SH-SY5Y (cell line): ENCODE measurements around the gene STK36.

ENCODE experiments used
- GATA2 ChIP-seq: IDR thresholded peaks from 2 replicates; pipeline ENCODE4 v1.6.1; 2011; ENCODE audit warnings: mild to moderate bottlenecking, low read depth, low read length
- GATA3 ChIP-seq: IDR thresholded peaks from 2 replicates; pipeline ENCODE4 v1.6.1; 2011; ENCODE audit warnings: low read depth, mild to moderate bottlenecking, low read length, moderate library complexity

Gene STK36

DNA sequence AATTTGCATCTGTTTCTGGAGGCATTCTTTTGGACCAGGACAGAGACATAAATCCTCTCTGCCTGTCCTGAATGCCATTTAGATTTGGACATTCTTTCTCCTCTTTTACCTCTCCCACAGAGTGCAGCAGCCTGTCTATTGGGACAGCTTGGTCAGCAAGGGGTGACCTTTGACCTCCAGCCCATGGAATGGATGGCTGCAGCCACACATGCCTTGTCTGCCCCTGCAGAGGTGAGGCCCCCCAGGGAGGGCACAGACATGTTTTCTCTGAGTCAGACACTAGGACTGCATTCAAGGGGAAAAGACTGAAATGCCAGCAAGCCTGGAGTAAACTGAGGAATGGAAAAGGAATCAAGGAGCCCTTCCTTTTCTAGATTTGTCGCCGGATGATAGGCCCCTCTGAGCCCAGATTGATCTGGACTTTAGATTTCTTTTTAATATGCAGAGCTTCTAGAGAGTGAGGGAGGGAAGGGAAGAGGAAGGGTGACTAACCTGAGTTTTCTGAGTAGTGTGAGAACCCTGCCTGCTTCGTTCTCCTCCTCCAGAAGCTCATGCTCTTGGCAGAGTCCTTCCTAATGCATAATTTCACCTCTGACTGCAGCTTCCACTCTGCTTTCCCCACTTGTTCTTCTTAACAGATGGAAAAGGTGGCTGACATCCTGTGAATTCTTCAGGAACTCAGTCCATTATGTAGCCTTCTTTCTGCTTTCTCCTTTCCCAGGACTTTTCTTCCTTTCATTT lies 22.7 kb downstream of the STK36 start:
- no peak for TF ChIP-seq GATA2
- TF ChIP-seq GATA3 = no peak

DNA sequence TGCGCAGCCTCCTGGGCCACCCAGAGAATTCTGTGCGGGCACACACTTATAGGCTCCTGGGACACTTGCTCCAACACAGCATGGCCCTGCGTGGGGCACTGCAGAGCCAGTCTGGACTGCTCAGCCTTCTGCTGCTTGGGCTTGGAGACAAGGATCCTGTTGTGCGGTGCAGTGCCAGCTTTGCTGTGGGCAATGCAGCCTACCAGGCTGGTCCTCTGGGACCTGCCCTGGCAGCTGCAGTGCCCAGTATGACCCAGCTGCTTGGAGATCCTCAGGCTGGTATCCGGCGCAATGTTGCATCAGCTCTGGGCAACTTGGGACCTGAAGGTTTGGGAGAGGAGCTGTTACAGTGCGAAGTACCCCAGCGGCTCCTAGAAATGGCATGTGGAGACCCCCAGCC lies 27.0 kb downstream of the STK36 start:
- TF ChIP-seq GATA3 = no peak
- TF ChIP-seq GATA2 = no peak

DNA sequence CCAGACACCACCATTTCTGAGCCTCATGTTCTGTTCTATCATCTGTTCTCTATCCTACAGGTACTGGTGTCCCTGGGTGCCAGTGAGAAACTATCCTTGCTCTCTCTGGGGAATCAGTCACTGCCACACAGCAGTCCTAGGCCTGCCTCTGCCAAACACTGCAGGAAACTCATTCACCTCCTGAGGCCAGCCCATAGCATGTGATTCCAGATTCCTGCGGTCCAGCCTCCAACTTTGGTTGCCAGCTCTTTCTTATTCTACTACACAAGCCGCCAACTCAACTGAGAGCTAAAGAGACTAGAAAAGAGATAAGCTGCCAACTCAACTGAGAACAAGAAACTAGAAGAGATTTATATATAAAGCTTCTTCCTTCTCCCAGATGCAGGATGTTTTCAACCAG lies 29.9 kb downstream of the STK36 start:
- no peak for TF ChIP-seq GATA2
- no peak for TF ChIP-seq GATA3

DNA sequence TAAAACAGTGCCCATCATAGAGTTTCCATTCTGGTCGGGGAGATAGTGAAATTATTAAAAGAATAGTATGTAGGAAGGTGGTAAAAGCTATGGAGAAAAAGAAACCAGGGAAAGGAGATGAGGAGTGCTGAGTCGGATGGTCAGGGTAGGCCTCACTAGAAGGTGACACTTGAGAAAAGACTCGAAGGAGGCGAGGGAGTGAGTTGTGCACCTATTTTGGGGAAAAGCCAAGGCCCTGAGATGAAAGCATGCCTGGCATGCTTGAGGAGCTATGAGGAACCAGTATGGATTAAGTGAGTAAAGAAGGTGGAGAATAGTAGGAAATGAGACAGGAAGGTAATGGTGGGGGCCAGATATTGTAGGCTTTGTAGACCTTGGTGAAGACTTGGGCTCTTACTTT lies 31.5 kb downstream of the STK36 start:
- TF ChIP-seq GATA2 = no peak
- TF ChIP-seq GATA3 = no peak

DNA sequence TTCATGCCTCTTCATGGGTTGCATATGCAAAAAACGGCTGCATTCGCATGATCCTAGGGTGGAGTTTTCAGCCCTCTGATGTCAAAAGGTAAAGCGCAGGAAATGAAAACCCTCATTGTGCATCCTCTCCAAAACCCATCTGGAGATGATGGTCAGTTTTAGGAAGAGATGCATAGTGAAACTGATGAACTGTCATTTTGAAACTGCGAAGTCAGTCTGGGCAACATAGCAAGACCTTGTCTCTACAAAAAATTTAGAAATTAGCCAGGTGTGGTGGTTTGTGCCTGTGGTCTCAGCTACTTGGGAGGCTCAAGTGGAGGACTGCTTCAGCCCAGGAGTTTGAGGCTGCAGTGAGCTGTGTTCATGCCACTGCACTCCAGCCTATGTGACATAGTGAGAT lies 36.2 kb downstream of the STK36 start:
- TF ChIP-seq GATA2 = no peak
- TF ChIP-seq GATA3 = no peak

DNA sequence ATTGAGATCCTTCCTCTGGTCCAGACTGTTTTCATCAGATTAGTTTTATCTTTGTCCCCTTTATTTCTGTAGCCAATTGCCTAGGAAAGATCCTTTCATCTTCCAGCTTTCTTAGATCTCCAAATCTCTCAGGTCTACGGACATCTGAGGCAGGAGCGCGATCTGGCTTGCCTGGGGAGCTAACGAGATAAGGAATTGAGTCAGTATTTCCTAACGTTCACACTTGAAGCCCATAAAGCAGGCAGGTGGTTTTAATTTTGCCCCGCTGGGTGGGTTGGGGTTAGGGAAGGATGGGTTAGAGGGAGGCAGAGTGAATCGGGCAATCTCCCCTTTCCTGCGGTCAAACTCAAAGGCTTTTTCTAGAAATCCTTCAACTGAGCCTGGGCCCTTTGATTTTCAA lies 38.0 kb downstream of the STK36 start:
- TF ChIP-seq GATA3 (no peak), GATA2 (no peak)

DNA sequence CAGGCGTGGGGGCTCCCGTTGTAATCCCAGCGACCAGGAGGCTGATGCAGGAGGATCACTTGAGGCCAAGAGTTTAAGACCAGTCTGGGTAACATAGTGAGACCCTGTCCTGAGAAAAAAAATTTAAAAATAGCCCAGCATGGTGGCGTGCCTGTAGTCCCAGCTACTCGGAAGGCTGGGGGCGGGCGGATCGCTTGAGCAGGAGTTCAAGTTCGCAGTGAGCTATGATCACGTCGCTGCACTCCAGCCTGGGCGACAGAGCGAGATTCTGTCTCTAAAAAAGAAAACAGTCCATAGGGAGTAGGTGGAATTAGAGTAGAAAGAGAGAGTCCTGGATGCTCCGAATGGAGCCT lies 38.4 kb downstream of the STK36 start:
- no peak for TF ChIP-seq GATA2
- TF ChIP-seq GATA3 = no peak

DNA sequence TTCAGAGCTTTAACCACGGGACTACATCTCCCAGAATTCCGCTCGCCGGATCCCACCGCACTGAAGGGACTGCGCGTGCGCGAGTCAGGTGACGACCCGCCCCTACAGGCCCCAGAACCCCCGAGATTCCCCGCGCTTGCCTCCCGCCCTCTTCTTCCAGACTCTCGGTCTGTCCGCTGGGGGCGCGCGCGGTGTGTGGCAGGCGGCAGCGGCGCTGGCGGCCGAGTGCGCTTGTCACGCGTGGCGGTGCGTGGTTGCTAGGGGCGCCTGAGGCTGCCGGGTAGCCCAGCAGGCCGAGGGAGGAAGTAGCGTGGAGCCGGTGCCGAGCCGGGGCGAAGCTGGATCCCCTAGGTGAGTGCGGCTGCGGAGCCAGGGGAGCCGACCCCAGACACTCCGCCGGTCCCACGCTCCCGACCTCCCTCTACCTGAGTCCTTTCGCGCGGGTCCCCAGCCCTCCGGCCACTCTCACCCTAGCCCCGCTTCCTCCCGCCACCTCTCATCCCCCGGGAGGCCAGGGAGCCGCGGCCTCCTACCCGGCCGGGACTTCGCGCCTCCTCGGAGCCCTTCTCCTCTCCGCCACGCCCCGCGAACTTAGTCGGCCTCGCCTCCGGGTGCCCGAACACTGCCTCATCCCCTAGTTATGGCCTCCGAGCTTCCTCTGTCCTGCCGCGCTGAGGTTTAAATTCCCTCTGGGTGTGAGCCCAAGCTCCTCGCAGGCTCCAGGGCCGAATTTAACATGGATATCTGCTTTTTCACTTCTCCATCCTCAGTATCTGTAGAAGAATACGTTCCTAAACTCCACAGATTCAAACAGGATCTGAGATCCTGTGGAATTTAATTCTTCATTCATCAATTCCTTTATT lies 39.0 kb downstream of the STK36 start, which contains the start of gene TTLL4:
TSS of gene TTLL4 (plus strand) at position 149 of the 863 bp plus-strand sequence. CDS start 26,842 bp downstream, outside the sequence.
- TF ChIP-seq GATA2 (no peak), GATA3 (no peak)

DNA sequence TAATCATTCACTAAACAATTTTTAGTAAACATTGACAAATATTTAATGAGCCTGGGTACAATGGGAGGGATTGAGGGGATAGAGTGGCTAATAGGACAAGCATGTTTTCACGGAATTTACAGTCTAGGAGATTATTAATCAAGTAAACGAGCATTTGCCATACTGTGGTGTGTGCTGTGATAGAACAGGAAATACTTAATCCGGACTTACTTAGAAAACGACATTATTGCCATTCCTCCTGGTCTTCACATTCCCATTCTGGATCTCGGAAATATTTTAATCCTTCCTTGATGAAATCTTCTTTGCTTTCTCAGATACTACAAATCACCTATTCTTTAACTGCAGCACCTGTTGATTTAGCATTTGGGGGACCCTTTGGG lies 39.7 kb downstream of the STK36 start:
- TF ChIP-seq GATA3 (no peak), GATA2 (no peak)

DNA sequence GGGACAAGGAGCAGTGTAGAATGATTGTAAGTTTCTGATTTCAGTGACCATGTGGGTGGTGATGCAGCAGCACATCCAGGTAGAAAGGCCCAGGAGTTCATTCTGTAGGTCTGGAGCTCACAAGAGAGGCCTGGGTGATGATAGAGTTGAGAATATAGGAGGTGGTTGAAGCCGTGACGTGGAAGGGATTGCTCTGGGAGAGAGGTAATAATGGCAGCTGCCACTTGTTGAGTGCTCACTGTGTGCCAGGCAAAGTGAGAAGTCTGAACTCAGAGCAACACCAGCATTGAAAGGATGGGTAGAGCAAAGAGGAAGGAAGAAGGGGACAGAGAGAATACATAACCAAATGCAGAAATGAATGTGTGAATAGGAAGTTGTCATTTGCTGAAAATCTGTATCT lies 42.0 kb downstream of the STK36 start:
- TF ChIP-seq GATA3 (no peak), GATA2 (no peak)

DNA sequence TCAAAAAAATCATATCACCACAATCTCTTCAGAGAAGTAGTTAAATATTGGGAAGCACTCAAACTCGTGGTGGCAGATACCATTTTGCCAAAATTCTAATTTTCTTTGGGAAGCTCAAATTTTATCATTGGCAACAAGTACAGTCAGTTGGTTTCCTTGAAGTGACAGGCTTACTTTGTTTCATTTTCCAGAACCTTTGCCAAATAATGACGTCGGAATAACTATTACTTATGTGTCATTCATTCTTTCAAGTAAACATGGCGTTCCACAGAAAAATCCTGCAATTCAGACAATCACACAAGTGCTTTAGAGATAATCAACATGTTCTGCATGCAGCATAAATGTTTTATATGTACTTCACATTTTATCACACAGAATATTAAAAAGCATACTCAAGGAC lies 44.2 kb downstream of the STK36 start:
- TF ChIP-seq GATA2 (no peak), GATA3 (no peak)

DNA sequence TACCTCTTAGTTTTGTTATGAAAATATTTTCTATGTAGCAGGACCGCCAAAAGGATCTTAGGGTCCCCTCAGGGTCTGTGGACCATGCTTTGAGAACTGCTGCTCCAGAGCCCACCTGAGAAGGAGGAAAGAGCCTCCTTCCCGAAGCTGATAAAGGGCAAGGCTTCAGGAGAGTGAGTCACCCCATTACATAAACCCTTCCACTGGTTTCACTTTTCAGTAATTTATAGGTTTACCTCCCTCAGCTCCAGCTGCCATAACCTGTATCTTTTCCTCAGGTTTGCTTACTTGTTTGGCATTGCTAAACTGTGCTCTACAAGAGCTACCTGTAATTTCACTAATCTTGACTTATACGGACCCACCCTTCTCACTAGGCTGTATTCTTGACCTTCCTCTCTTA lies 45.4 kb downstream of the STK36 start:
- TF ChIP-seq GATA3 (no peak), GATA2 (no peak)

DNA sequence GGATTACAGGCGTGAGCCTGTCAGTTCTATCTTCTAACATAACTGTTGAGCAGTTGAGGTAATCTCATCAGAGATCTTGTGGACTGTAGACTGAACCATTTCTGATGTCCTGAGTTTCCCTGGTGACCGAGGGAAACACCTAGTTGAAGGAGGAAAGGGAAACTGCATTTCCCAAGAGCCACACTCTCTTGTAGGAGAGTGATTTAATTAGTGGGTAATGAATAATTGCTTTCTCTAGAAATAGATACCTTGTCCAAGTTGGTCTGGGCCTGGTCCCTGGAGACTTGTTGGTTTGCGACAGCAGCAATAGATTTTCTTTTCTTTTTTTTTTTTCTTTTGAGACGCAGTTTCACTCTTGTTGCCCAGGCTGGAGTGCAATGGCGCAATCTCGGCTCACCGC lies 46.2 kb downstream of the STK36 start:
- TF ChIP-seq GATA3 = no peak

DNA sequence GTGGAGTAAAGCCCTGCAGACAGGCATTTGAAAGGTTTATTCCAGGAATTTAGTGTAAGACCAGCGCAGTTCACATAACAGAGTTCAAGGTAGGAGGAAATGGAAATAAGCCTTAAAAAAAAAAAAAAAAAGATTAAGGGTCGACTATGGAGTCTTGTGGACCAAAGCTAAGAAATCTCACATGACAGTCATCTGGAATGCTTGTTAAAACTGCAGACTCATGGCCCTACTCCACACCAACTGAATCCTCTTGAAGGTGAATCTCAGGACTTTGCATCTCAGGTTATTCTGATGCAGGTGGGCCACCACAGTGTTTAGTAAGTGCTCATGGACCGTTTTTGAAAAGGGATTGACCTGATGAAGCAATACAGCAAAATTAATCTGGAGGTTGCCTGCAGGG lies 47.6 kb downstream of the STK36 start:
- TF ChIP-seq GATA3 = no peak
- TF ChIP-seq GATA2 = no peak

DNA sequence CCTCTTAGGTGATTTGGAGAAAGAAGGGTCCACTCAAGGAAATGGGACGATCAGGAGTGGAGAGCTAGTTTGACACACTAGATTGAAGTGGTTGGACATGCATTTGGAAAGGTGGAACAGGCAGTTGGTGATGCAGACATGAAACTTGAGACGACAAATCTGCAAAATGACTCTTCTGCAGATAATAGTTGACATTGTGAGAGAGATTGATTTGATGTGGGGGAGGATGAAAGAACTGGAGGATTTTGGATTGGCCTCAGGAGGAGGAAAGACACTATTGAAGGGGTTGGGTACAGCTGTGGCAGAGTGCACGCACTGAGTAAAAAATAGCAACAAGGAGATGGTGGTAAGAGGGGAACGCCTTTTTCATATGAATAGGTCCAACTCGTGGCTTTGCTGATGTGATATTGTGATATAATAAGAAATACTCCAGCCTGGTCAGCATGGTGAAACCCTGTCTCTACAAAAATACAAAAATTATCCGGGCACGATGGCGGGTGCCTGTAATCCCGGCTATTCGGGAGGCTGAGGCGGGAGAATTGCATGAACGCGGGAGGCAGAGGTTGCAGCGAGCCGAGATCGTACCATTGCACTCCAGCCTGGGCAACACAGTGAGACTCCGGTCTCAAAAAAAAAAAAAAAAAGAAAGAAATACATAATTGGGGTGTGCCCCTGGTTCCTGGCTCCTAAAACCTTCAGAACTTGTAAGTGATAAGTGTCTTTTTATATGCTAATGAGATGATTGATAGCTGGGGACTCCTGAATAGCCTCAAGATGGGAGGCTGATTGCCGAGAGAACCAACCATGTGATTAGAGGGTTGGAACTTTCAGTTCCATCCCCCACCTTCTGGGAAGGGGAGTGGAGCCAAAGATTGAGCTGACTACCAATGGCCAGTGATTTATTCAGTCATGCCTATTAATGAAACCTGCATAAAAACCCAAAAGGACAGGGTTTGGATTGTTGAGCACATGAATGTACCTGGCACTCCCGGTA lies 48.5 kb downstream of the STK36 start:
- no peak for TF ChIP-seq GATA3
- no peak for TF ChIP-seq GATA2

DNA sequence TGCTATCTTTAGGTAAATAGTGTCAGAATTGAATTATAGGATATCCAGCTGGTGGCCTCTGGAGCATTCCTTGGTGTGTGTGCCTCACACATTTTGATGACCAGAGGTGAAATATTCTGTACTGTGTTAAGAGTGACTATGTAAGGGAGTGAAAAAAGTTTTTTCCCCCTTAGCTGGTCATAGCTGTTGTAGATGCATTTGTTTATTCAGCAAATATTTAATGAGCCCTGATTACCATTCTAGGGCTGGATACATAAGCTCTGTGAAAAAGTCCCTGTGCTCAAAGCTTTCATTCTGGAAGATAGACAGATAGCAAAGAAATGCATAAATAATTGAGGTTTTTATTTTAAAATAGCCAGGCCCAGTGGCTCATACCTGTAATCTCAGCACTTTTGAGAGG lies 49.6 kb downstream of the STK36 start:
- TF ChIP-seq GATA2 = no peak
- TF ChIP-seq GATA3 = no peak
